HG03460 (cell line): ENCODE data around the gene DSCAML1.

Experiments
- ATAC-seq: cut with Tn5 transposase; IDR thresholded peaks from one replicate; pipeline ENCODE4 v1.9.1; 2021; ENCODE audit not compliant: unreplicated experiment

DSCAML1 gene

DNA sequence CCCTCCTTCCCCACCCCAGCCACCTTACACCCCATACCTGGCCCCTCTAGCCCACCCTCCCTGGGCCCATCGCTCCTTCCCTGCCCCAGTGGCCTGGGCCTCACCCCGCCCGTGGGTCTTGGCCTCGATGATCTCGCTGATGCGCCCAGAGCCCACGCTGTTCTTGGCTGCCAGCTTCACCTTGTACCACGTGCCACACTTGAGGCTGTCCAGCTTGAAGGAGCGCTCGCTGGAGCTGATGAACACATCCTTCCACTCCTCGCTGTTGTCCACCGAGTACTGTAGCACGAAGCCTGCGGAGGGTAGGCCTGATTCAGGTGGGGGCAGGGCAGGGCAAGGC, 359.3 kb downstream of the DSCAML1 start:
- ATAC-seq: no peak

DNA sequence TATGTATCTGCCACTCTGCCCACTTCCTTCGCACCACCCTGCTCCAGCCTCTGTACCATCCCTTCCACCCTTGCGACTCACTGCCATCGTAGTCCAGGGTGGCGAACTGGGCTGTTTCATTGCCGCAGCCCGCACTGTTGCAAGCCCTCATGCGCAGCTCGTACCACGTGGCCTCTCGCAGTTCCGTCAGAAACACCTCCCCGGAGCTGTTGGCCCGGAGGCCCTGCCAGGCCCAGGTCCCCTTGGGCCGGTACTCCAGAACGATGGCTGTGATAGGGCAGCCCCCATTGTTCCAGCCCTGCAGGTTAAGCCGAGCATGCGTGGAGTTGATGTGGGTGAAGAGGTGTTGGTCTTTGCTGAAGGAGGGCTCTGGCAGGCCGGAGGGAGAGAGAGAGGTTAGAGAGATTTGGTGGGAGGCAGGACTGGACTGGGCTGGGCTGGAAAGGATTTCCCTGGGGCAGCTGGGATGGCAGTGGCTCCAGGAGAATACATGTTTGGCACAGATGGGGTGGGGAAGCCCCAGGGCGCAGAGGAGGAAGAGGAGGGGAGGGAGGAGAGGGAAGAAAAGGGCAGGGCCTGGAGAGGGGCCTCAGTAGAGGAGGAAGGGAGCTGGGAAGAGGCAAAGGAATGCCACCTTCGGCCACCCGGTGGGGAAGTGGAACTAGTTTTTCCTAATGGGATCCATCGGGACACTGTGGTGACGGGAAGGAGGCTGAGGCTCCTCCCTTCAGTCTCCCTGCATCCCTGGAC, 359.8 kb downstream of the DSCAML1 start:
- no peak for ATAC-seq

DNA sequence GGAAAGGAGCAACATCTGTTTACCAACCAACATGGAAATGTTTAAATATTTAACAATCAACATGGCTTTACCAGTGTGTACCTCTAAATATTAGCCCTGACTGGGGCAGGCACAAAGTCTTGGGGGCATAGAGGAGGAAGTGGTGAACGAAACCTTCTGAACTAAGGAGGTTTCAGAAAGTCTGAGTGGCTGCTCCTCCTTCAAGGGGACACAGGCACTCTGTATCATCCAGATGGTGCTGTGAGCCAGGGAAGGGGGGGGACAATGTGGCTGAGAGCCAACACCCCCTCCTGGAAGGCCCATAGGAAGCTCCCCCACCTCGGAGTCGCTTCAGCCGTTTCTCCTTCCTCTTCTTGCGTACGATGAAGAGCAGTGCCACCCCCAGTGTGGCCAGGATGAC, 361.7 kb downstream of the DSCAML1 start:
- peak; percentile 68 for ATAC-seq

DNA sequence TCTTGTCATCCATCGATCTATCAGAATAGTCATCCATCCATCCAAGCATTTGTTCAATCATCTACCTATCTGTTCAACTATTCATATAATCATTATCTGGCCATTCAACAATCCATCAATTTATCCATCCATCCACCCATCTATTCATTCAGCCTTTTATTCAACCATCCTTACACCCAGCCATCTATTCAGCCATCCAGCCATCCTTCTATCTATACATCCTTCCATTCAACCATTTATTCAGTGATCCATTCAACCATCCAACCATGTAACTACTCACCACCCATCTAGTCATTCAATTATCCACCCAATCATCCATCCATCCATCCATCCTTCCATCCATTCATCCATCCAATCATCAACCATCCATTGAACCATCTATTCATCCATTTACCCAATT, 362.5 kb downstream of the DSCAML1 start:
- ATAC-seq: no peak

DNA sequence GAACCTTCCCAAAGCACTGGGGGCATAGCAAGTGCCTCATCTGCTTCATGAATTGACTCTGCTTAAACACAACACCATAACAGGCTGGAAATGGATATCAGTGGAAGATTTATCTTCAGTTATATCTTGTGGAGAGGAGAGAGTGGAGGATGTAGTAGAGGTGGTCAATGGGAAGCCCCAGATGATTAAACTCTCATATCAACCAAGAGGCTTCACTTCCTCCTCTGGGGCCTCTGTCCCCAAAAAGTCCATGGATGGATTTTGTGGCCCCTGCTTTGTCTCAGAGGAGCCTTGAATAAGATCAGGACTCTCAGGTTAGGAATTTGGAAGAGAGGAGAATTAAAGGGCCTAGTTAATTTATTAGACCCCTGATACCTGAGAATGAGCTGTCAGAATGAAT, 363.3 kb downstream of the DSCAML1 start:
- ATAC-seq: no peak

DNA sequence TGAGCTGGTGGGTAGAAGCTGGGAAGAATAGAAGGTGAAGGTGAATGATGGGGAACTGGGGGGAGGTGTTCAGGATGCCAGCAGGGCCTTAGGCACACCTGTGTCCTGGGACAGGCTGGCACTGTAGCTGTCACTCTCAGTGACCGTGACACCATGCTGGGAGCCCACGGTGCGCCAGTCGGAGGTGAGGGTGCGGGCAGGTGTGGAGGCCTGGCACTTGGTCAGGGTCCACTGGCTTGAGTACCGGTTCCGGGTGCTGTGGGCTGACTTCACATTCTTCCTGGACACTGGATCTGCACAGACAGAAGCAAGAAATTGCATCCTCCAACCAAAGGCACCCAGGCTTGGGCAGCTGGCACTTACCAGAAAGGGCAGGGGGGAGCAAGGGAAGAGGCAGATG, 365.6 kb downstream of the DSCAML1 start:
- no peak for ATAC-seq

DNA sequence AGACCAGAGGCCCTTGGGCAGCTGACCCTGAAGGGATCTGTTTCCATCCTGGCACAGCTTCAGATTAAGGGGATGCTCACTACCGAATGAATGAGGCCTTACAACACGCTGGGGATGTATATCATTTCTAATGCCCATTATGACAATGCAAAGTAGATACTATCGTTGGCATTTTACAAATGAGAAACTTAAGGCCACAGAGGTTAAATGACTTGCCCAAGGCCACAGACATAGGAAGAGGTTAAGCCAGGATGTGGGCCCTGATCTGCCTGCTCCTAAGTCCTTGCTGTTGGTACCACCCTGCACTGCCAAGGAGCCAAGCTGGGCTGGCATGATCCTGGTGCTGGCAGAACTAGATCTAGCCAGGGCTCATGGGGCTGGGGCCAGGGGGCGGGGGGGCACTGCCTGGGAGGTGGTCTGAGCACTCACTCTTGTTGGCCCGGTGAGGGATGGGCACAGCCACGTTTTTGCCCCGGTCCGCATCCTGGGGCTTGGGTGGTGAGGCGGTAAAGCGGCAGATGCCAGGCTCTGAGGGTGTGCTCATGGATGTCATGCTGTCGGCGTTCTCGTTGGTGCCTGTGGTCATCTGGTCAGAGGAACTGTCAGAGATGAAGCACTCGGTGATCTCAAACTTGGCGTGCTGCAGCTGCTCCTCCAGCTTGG, 366.6 kb downstream of the DSCAML1 start:
- ATAC-seq: no peak

DNA sequence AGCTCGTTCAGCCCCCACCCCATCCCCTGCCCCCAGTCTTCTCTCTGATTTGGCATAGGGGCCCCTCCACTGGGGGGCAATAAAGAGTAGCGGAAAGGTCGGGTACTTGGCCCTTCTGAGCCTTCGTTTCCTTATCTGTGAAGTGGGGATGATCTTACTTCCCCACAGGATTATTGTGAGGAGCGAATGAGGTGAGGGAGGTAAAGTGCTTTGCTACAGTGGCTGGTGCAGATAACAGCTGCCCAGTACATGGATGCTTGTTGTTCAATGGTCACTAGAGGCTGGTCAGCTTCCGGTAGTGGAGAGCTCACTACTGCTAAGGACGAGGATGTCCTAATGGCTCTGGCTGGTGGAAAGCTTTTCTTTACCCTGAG, 368.2 kb downstream of the DSCAML1 start:
- no peak for ATAC-seq

DNA sequence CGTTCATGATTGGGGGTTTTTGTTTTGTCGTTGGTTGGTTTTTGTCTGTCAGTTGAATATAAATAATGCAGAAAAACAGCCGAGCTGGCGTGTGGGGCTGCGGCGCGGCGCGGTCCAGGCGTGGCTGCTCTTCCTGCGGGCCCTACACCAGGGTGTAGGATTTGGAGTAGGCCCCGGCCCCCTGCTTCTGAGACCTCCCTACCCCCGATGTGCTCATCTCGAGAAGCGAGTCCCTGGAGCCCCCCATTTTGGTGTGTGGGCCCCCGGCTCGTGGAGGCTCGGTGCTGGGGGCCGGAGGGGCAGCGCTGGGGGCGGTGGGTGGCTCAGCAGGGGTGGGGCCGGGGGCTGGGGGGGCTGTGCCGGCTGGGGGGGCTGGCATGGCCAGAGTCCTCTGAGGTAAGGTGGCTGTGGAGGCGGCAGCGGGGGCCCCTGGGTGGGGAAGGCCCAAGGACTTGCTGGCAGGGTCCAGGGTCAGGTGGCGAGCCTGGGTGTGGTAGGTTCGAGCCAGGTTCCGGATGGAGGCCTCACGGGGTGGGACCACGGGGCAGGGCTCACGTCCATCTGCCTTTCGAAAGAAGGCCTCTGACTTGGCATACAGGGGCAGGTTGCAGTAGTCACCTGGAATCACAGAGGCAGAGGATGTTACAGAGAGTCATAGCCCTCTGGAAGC, 368.7 kb downstream of the DSCAML1 start:
- no peak for ATAC-seq

DNA sequence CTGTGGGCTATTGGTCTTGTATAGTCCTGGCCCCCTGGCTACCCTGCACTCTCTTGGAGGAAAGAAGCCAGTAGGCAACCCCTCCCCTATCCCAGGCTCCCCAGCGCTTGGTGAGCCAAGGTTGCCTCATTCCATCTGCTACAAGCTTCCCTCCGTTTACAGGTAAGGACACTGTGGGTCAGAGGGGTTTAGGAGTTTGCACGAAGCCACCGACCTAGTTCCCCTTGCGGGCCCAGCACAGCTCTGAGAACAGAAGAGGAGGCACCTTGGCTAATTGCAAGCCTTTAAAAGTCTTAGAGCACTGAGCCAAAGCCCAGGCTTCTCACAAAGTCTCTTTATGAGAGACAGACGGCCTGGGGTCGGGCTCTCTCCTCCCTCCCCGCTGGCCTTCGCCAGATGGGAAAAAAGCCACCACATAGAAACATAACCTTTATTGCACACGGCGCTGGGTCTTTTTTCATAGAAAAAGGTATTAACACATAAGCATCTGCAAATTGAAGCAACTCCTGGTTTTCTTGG, 369.6 kb downstream of the DSCAML1 start:
- no peak for ATAC-seq

DNA sequence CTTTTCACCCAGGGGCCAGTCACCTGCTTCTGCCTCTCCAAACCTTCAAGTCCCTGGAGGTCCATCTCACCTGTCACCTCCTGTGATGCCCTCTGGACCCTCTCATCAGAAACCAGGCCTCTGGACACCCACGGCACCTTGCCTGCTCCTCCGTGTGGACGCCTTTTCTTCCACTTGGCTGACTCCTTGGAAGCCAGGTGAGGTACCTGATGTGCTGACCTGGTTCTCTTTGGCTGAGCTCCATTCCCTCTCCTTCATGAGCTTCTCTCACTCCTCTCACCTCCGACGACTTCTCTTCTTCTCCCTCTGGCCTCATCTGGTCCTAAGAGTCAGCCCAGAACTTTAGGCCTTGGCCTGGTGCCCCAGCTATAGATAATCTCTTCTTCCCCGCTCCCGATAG, 370.1 kb downstream of the DSCAML1 start:
- ATAC-seq: no peak

DNA sequence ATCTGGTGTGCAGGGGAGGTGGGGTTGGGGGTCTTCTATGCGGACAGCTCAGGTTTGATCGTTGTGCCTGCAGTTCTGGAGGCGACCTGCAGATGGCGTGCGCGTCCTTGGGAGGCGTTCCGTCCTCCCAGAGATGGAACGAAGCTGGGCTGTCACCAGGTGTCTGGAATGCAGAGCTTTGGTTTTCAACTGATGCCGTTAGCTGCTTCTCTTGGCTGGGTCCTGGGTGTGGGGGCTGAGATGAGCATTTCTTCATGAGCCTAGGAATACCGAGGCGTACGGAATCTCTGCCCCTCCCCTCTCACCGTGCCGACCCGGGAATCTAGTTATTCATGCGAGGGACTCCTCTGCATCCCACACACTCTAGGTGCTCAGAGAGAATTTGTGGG, 370.7 kb downstream of the DSCAML1 start:
- ATAC-seq: no peak

DNA sequence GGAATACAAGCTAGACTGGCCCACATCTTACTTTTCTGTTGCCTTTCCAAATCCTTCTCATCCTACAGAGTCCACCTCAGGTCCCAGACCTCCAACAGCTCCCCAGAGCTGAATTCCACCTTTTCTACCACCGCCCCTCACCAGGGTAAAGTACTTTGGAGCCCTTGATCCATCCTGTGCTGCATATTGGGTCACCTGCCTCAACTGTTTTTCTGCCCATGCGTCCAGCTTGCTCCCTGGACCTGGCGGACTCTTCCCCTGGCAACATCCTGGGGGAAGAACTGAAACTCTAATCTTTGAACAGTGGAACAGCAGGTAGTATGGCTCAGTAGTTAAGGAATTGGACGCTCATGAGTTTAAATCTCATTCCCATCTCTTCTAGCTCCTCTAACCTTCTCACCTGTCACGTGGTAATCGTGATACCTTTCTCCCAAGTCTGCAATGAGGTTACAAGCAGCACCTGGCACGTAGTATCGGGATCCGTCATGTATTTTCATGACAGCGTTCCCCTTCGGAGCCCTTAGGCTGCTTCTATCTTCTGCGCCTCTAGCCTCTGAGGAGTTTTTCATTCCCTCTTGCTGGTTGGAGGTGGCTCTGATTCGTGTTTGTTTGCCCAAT, 371.2 kb downstream of the DSCAML1 start:
- no peak for ATAC-seq

DNA sequence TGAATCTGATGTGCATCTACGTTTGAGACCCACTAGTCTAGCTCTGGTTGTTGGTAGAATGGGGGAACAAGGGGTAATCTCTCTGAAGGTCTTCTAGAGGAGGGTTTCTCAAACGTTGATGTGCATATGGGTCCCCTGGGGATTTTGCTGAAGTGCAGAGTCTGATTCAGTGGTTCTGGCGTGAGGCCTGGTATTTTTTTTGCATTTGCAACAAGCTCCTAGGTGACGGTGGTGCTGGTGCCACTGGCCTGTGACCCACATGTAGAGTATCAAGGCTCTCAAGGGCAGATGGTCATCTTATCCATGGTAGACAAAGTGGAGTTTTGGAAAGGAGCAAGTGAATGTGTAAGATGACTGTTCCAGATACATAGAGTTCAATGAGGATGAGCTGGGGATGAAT, 372.2 kb downstream of the DSCAML1 start:
- ATAC-seq: no peak

DNA sequence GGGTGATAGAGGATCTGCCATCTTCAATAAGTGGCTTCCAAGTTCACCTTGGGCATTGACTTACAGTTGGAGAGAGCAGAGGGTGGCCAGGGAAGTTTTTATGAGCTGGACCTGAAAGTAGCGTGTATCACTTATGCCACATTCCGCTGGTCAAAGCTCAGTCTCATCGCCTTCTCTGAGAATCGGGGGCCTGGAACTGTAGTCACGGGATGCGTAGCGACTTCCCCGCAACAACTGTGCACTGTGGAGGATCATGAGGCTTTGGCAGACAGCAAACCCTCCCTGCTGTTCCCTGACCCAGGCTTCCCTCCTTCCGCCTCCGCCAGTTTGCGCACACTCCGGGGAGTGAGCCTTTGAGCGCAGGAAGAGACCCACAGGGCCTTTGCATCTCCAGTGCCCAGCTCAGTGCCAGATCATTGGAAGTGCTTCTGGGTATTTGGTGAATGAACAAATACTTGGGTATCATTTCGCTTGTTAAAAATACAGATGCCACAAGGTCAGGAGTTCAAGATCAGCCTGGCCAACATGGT, 373.9 kb downstream of the DSCAML1 start:
- ATAC-seq: no peak

DNA sequence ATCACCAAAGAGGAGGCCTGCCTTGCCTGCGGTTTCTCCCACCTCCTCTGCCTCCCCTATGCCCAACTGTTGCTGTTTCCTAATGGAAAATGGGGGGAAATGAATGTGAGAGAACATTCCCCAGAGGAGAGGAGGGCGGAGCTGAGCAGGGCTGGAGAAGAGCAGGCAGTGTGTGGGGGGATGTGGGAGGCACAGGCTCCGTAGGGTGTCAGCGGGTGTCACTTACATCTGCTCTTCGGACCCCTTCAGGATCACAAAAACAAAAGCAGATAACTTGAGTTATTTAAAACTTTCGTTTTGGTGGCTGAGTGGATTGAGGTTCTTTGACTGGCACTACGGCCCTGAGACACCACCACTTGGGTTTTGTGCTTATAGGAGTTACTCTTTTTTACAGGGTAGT, 375.5 kb downstream of the DSCAML1 start:
- ATAC-seq: no peak

DNA sequence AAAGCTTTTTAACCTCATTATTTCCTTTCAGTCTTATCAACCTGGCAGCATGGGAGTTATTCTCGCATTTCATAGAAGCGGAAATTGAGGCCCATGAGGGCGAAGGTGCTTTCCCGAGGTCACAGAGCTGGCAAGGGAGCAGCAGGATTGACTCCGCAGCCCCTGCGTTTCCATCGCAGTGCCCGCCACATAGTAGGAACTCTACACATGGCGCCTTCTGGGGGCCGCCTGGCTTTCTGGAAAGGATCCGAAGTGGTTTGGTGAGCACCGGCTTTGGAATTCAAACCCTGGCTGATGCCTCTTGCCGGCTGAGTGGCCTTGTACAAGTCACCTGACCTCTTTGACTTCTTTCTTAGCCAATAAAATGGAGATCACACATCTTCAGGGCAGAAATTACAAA, 376.0 kb downstream of the DSCAML1 start:
- ATAC-seq: no peak

DNA sequence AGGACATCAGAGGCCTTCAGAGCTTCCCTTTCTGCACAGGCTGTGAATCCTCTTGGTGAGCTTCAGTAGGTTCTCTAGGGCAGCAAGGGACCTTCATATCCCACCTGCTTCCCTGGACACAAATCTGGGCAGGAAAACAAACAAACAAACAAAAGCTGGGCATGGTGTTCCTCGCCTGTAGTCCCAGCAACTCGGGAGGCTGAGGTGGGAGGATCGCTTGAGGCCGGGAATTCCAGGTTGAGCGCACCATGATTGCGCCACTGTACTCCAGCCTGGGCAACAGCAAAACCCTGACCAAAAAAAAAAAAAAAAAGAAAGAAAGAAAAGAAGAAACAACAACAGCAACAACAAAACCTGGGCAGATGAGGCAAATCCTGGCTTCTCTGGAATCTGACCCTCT, 376.4 kb downstream of the DSCAML1 start:
- no peak for ATAC-seq

DNA sequence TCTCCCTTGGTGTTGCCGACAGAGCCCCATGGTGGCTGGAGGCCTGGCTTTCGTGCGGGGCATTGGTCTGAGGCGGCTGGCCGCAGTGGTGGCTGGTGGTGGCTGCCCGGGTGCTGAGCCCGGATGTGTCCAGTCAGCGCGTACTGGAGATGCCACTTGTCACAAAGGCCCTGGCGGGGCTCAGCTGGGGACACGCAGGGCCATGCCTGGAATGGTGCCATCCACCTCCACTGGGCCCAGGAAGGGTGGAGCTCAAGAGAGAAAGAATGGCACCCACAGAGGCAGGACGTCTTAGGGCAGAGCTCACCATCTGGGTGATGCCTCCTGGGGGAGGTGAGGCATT, 376.9 kb downstream of the DSCAML1 start:
- ATAC-seq: no peak

DNA sequence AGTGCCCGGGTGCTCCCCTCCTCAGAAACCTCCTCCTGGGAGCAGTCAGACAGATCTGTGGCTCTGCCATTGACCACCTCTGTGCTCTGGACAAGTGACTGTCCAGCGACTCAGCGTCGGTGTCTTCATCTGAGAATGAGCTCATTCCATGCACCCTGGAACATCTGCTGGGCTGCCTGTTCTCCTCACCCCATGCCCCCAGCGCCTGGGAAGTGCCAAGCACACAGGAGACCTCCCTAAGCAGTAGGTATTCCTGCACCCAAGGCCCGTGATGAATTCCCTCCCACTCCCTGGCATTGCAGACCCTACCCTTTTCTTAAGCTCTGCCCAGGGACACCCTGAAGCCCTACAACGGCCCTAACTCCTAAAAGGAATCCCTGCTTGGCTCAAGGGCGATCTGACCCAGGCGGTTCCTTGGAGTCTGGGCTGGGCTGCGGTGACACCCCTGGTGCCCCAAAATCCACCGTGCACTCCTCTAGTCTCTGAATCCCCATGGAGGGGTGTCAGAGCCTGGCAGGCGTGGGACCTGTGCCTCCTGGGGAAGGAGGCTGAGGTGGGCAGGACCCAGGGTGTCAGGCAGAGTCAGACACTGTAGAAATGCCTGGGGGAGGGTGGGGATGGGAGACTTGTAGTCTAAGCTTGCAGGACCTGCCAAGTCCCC, 377.4 kb downstream of the DSCAML1 start:
- ATAC-seq: no peak
